ENCODE results near the gene MSRB2. TPM values are rescaled to one million over a fixed set of nuclear protein-coding genes. Genes with fewer than 3 reads are reported as not detected.

The MSRB2 gene
- total and polyA plus RNA-seq, 2 of the 4 experiments (the other 2 are of a cell fraction): 10.6 to 20.1 TPM

DNA sequence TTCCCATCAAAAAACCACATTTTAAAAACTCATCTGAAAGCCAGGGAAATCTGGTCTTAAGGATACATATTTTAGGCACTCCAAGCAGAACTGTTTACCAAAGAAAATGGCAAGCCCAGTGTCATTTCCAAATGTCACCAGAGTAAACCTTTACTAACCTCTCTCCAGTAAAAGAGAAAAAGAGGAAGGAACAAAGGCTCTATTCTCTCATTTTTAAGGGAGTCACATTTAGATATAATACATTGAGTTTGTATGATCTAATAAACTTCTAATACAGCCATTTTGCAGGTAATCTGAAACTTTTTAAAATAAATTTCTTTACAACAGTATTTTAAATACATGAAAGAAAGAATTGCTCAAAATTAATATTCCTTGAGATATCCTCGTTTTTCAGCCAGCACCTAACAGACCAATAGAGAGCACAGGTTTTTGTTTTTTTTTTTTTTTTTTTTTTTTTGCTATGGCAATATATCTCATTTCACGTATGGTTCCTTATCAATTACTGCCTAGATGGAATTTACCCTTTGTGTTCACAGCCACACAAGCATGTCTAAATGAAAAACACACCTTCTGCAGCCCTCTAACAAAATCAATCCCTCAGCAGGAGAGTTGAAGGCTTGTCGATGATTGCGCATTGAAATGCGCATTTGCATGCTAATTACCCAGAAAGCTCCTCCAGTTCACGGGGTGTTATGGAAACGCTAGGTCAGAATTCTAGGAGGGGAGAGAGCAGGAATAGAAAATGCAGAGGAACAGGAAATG is 39.8 kb upstream of the MSRB2 start:
- no peak overlapping the region for H3K27ac ChIP-seq (ENCODE audit: insufficient read depth, low read length)
- CTCF ChIA-PET: no interaction called here

More for the DNA sequence above, 39.8 kb upstream of the MSRB2 start:
- intact Hi-C loops (cut with micrococcal nuclease): no loop called here
- Histone ChIP-seq H2BK5ac (ENCODE audit: low read depth, low read length, poor library complexity, severe bottlenecking) (no peak overlapping the region), H4K20me1 (ENCODE audit: insufficient read depth, low read length) (no peaks in the 10 kb centered on the region), H3K9ac (ENCODE audit: low read depth, low read length) (no peak overlapping the region), H3K4me2 (ENCODE audit: low read depth, low read length) (no peak overlapping the region), H3K14ac (replicated peaks; ENCODE audit: low read depth, low read length) (no peak overlapping the region), H3K4me3 (ENCODE audit: insufficient read depth, low read depth, low read length) (no peak overlapping the region), H2AK5ac (ENCODE audit: low read depth, low read length) (no peak overlapping the region), H3K79me1 (ENCODE audit: low read depth in 1 of 2, low read length in 2 of 2) (no peaks in the 10 kb centered on the region), H3K18ac (ENCODE audit: low read depth, low read length) (no peak overlapping the region), H3K4me1 (ENCODE audit: control insufficient read depth, insufficient read depth, low read length) (no peaks in the 10 kb centered on the region), H3K23ac (ENCODE audit: low read depth, low read length) (no peak overlapping the region), H3K27me3 (ENCODE audit: control insufficient read depth, insufficient read depth, low read length) (no peaks in the 10 kb centered on the region; the same call in 1 of the 2 replicates), H2AK9ac (replicated peaks; ENCODE audit: low read depth, low read length, poor library complexity) (no peak overlapping the region), H2AFZ (replicated peaks; ENCODE audit: low read length, poor library complexity) (no peak overlapping the region), H2BK20ac (ENCODE audit: low read depth, low read length) (no peak overlapping the region), H3K9me1 (ENCODE audit: insufficient read depth, low read length) (no peaks in the 10 kb centered on the region), H3K9me3 (ENCODE audit: control insufficient read depth, insufficient read depth, low read length) (no peaks in the 10 kb centered on the region), H3K36me3 (ENCODE audit: control insufficient read depth, insufficient read depth, low read length) (no peaks in the 10 kb centered on the region), H4K5ac (ENCODE audit: low read depth, low read length) (no peak overlapping the region), H2BK120ac (ENCODE audit: low read depth, low read length) (no peak overlapping the region), H3K4ac (ENCODE audit: low read depth, low read length) (no peak overlapping the region), H4K91ac (ENCODE audit: insufficient read depth, low read depth, low read length) (no peak overlapping the region), H3K56ac (ENCODE audit: extremely low read depth, insufficient read depth, low read length) (no peak overlapping the region), H2BK15ac (ENCODE audit: low read depth, low read length) (no peak overlapping the region), H4K8ac (ENCODE audit: low read depth in 2 of 2, low read length in 2 of 2) (no peak overlapping the region)
- no peak for DNase-seq
- POLR2A ChIA-PET (ENCODE audit: unreplicated experiment): no interaction called here
- in situ Hi-C loops (cut with MboI; ENCODE audit: low sequenced_read_pairs): no loop called here
- no TSS peak for BruUV-seq (replicated peaks)
- dilution Hi-C loops (cut with HindIII; ENCODE audit: low sequenced_read_pairs, unreplicated experiment): no loop called here
- WGBS, 2 experiments (ENCODE audit: extremely low coverage in 2 of 2, insufficient read length in 1 of 2): no CpG with 5 or more reads among the region's 7 CpGs
- TF ChIP-seq MAZ (IDR thresholded peaks at IDR 0.05; ENCODE audit: borderline replicate concordance, low read depth, low read length) (no peak), RCOR1 (IDR thresholded peaks at IDR 0.05; ENCODE audit: insufficient replicate concordance, low read length) (no peak), POLR2A (IDR thresholded peaks at IDR 0.05; ENCODE audit: low read depth, low read length) (no peak), RFX5 (IDR thresholded peaks at IDR 0.05; ENCODE audit: low read depth, low read length) (no peak)
- TF ChIP-seq, protein P1, sequence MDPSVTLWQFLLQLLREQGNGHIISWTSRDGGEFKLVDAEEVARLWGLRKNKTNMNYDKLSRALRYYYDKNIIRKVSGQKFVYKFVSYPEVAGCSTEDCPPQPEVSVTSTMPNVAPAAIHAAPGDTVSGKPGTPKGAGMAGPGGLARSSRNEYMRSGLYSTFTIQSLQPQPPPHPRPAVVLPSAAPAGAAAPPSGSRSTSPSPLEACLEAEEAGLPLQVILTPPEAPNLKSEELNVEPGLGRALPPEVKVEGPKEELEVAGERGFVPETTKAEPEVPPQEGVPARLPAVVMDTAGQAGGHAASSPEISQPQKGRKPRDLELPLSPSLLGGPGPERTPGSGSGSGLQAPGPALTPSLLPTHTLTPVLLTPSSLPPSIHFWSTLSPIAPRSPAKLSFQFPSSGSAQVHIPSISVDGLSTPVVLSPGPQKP (IDR thresholded peaks at IDR 0.05; ENCODE audit: borderline replicate concordance, low read depth, low read length): no peak
- no peak for ATAC-seq (ENCODE audit: low read depth)
